HepG2 (cell line): Measurements from ENCODE around the gene ADGRD1. TPM values are rescaled to one million over a fixed set of nuclear protein-coding genes. Genes with fewer than 3 reads are reported as not detected.

Experiments
- AKAP8 ChIP-seq: sonication (generic); formaldehyde crosslinking; IDR thresholded peaks from 2 replicates; pipeline ENCODE4 v1.5.1; 2020; ENCODE audit warnings: mild to moderate bottlenecking, missing genetic modification reagents
- ASH2L ChIP-seq: fragments of 300-600, 200-600 bp; sonication (generic); IDR thresholded peaks from 2 replicates; pipeline ENCODE4 v1.7.0; 2017; ENCODE audit warnings: low read depth, mild to moderate bottlenecking, moderate library complexity, mixed read lengths, low read length; ENCODE audit not compliant: insufficient read length
- BRD4 ChIP-seq: sonication (generic); formaldehyde crosslinking; IDR thresholded peaks from 2 replicates; pipeline ENCODE4 v1.4.0; 2020; ENCODE audit warnings: missing genetic modification reagents
- CEBPB ChIP-seq: IDR thresholded peaks from 2 replicates; pipeline ENCODE4 v1.6.1; 2011; ENCODE audit warnings: low read depth, low read length, improper control_type of control experiment, borderline replicate concordance
- FOXK2 ChIP-seq: fragments of 450-650 bp; IDR thresholded peaks from 2 replicates; pipeline ENCODE4 v1.6.1; 2016
- GATAD2A ChIP-seq: IDR thresholded peaks from 2 replicates; pipeline ENCODE4 v1.6.1; 2016
- HOXA5 ChIP-seq: sonication (generic); formaldehyde crosslinking; IDR thresholded peaks from 2 replicates; pipeline ENCODE4 v1.4.0; 2020; ENCODE audit warnings: missing genetic modification reagents
- IRF2 ChIP-seq: IDR thresholded peaks from 2 replicates; pipeline ENCODE4 v1.6.1; 2018; ENCODE audit warnings: missing genetic modification reagents, missing compliant biosample characterization
- KLF9 ChIP-seq: IDR thresholded peaks from 2 replicates; pipeline ENCODE4 v1.6.1; 2016; ENCODE audit warnings: low read depth
- LCORL ChIP-seq, 2 experiments: fragments of 450-650 bp in 1 of 2; sonication (generic) in 1 of 2; formaldehyde crosslinking in 1 of 2; IDR thresholded peaks; 2 replicates each; pipeline versions ENCODE4 v1.5.0 to v1.6.1; 2017 to 2020; ENCODE audit warnings: antibody characterized with exemption in 1 of 2, missing genetic modification reagents in 1 of 2
- RELA ChIP-seq: sonication (generic); formaldehyde crosslinking; IDR thresholded peaks from 2 replicates; pipeline ENCODE4 v1.4.0; 2020; ENCODE audit warnings: missing genetic modification reagents
- RFXANK ChIP-seq: IDR thresholded peaks from 2 replicates; pipeline ENCODE4 v1.6.1; 2016
- SP2 ChIP-seq: sonication (generic); formaldehyde crosslinking; IDR thresholded peaks from 2 replicates; pipeline ENCODE4 v1.5.1; 2020; ENCODE audit warnings: mild to moderate bottlenecking, missing genetic modification reagents
- SP5 ChIP-seq: IDR thresholded peaks from 2 replicates; pipeline ENCODE4 v1.6.1; 2016; ENCODE audit warnings: low read depth, borderline replicate concordance
- STAG1 ChIP-seq: sonication (generic); formaldehyde crosslinking; IDR thresholded peaks from 2 replicates; pipeline ENCODE4 v1.4.0; 2020; ENCODE audit warnings: missing genetic modification reagents
- TP53 ChIP-seq: sonication (generic); formaldehyde crosslinking; conservative IDR thresholded peaks from 2 replicates; pipeline ENCODE4 v1.4.0; 2020; ENCODE audit warnings: missing genetic modification reagents
- ZBTB42 ChIP-seq: sonication (generic); formaldehyde crosslinking; IDR thresholded peaks from 2 replicates; pipeline ENCODE4 v1.5.0; 2020; ENCODE audit warnings: mild to moderate bottlenecking, missing genetic modification reagents
- ZMYM4 ChIP-seq: sonication (generic); formaldehyde crosslinking; IDR thresholded peaks from 2 replicates; pipeline ENCODE4 v1.8.1; 2023; ENCODE audit warnings: mild to moderate bottlenecking, missing genetic modification reagents
- ZNF224 ChIP-seq: sonication (generic); formaldehyde crosslinking; IDR thresholded peaks from 2 replicates; pipeline ENCODE4 v1.5.0; 2020; ENCODE audit warnings: mild to moderate bottlenecking, missing genetic modification reagents
- ZNF296 ChIP-seq: sonication (generic); formaldehyde crosslinking; conservative IDR thresholded peaks from 2 replicates; pipeline ENCODE4 v1.5.0; 2020; ENCODE audit warnings: mild to moderate bottlenecking, missing genetic modification reagents
- ZNF3 ChIP-seq: IDR thresholded peaks from 2 replicates; pipeline ENCODE4 v1.7.0; 2017; ENCODE audit warnings: inconsistent platforms
- ZNF383 ChIP-seq: sonication (generic); formaldehyde crosslinking; IDR thresholded peaks from 2 replicates; pipeline ENCODE4 v1.4.0; 2020; ENCODE audit warnings: missing genetic modification reagents, mild to moderate bottlenecking, borderline replicate concordance
- ZNF530 ChIP-seq: sonication (generic); formaldehyde crosslinking; IDR thresholded peaks from 2 replicates; pipeline ENCODE4 v1.5.0; 2020; ENCODE audit warnings: low read depth, mild to moderate bottlenecking, missing genetic modification reagents
- ZNF570 ChIP-seq: sonication (generic); formaldehyde crosslinking; IDR thresholded peaks from 2 replicates; pipeline ENCODE4 v1.4.0; 2020; ENCODE audit warnings: mild to moderate bottlenecking, missing genetic modification reagents, borderline replicate concordance
- ZNF644 ChIP-seq: IDR thresholded peaks from 2 replicates; pipeline ENCODE4 v1.6.1; 2016; ENCODE audit warnings: low read depth
- ZNF746 ChIP-seq: sonication (generic); formaldehyde crosslinking; IDR thresholded peaks from 2 replicates; pipeline ENCODE4 v1.8.0; 2022; ENCODE audit warnings: mild to moderate bottlenecking, missing genetic modification reagents
- polyA plus RNA-seq, 8 experiments: library from polyadenylated mRNA; depleted of rRNA in 3 of 8; stranded (reverse) in 7 of 8; unstranded in 1 of 8; fragments of >200 nt; fragmentation: Illumina TruSeq in 4 of 8; extraction: Trizol in 4 of 8; gene quantifications; 2 replicates each; pipeline versions ENCODE4 v1.2.1 to v1.2.3, GENCODE V29; 2011 to 2016; ENCODE audit warnings: low read depth in 4 of 8, missing spikeins in 1 of 8, mixed read lengths in 1 of 8; ENCODE audit not compliant: insufficient read depth in 1 of 8
- total RNA-seq, 5 experiments: library from RNA; depleted of rRNA; stranded (reverse); fragments of >200 nt; fragmentation: Illumina TruSeq; extraction: Trizol; gene quantifications; 2 replicates each; pipeline ENCODE4 v1.2.3, GENCODE V29; 2016; ENCODE audit warnings: low read depth in 1 of 5
- TF ChIP-seq, protein P1 (sequence below): sonication (generic); formaldehyde crosslinking; IDR thresholded peaks from 2 replicates; pipeline ENCODE4 v1.4.0; 2020; ENCODE audit warnings: missing genetic modification reagents
- TF ChIP-seq, protein P2 (sequence below): sonication (generic); formaldehyde crosslinking; IDR thresholded peaks from 2 replicates; pipeline ENCODE4 v1.8.0; 2022; ENCODE audit warnings: mild to moderate bottlenecking, missing genetic modification reagents
- TF ChIP-seq, protein P3 (sequence below): IDR thresholded peaks from 2 replicates; pipeline ENCODE4 v1.6.1; 2016

ADGRD1 gene
- total and polyA plus RNA-seq, 2 of the 13 experiments (the other 11 are each of a cell fraction or from before 2014, with no cell fraction given) = 0.46 to 12.4 TPM

DNA sequence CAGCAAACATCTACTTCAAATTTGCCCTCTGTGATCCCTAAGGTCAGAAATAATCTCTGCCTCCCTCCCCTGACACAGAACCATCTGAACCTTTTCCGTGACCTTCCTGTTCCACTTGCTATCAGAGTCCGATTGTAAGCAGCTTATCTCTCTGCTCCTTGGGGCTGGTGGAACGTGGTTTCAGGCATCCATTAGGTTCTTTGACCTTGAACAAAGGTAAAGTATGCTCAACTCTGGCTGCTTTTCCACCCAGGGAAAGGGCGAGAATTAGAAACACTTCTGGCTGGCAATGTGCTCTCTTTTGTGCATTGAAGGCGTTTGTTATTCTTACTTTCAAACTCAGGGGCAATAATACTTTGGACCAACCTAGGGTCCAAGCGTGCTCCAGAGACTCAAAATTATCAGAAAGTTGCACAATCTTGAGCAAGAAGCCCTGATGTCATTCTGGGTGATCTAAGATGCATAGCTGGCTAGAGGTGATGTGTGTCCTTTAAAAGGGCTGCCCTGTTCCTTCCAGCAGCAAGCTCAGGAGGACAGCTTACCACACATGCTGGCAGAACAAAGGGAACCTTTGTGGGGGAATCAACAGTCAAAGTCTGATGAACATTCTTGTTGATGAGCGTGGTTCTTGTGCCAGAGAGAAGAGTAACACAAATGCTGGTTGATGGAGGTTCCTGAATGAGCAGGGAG, 29.8 kb downstream of the ADGRD1 start (continued):
- 0 out of 2 replicates have a peak, but pooled peaks have one; percentile 31 for TF ChIP-seq ZNF746
- no peak for TF ChIP-seq ZNF3 (CRISPR knock-in tag)
- peak; percentile 22; the same call in 1 of the 2 replicates for TF ChIP-seq ZNF644 (CRISPR knock-in tag)
- TF ChIP-seq ZMYM4 (CRISPR knock-in tag) = peak; percentile 73; the same call in 1 of the 2 replicates
- TF ChIP-seq ZNF570 (CRISPR knock-in tag) = no peak
- no peak for TF ChIP-seq TP53 (CRISPR knock-in tag)
- no peak for TF ChIP-seq AKAP8 (CRISPR knock-in tag)
- 0 out of 2 replicates have a peak, but pooled peaks have one; percentile 24 for TF ChIP-seq BRD4 (CRISPR knock-in tag)
- peak; percentile 76 for TF ChIP-seq GATAD2A (CRISPR knock-in tag)
- TF ChIP-seq ZNF224 = no peak
- TF ChIP-seq ZNF383 (CRISPR knock-in tag) = no peak
- no peak for TF ChIP-seq HOXA5 (CRISPR knock-in tag)
- no peak for TF ChIP-seq KLF9
- no peak for TF ChIP-seq RFXANK (CRISPR knock-in tag)
- TF ChIP-seq, protein P1, sequence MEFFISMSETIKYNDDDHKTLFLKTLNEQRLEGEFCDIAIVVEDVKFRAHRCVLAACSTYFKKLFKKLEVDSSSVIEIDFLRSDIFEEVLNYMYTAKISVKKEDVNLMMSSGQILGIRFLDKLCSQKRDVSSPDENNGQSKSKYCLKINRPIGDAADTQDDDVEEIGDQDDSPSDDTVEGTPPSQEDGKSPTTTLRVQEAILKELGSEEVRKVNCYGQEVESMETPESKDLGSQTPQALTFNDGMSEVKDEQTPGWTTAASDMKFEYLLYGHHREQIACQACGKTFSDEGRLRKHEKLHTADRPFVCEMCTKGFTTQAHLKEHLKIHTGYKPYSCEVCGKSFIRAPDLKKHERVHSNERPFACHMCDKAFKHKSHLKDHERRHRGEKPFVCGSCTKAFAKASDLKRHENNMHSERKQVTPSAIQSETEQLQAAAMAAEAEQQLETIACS = no peak
- TF ChIP-seq, protein P2, sequence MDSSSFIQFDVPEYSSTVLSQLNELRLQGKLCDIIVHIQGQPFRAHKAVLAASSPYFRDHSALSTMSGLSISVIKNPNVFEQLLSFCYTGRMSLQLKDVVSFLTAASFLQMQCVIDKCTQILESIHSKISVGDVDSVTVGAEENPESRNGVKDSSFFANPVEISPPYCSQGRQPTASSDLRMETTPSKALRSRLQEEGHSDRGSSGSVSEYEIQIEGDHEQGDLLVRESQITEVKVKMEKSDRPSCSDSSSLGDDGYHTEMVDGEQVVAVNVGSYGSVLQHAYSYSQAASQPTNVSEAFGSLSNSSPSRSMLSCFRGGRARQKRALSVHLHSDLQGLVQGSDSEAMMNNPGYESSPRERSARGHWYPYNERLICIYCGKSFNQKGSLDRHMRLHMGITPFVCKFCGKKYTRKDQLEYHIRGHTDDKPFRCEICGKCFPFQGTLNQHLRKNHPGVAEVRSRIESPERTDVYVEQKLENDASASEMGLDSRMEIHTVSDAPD = peak; percentile 78; the same call in 1 of the 2 replicates
- no peak for TF ChIP-seq RELA (CRISPR knock-in tag)
- no peak for TF ChIP-seq STAG1 (CRISPR knock-in tag)
- TF ChIP-seq LCORL (IDR thresholded peaks at IDR 0.05) = no peak
- TF ChIP-seq LCORL (CRISPR knock-in tag; IDR thresholded peaks at IDR 0.05) = peak; percentile 76
- TF ChIP-seq ZNF296 (CRISPR knock-in tag) = no peak
- TF ChIP-seq FOXK2 = no peak
- no peak for TF ChIP-seq ZBTB42 (CRISPR knock-in tag)
- TF ChIP-seq SP2 (CRISPR knock-in tag) = no peak
- TF ChIP-seq CEBPB = peak; percentile 95
- peak; percentile 54; the same call in 1 of the 2 replicates for TF ChIP-seq IRF2 (CRISPR knock-in tag)
- peak; percentile 85 for TF ChIP-seq ASH2L
- TF ChIP-seq, protein P3, sequence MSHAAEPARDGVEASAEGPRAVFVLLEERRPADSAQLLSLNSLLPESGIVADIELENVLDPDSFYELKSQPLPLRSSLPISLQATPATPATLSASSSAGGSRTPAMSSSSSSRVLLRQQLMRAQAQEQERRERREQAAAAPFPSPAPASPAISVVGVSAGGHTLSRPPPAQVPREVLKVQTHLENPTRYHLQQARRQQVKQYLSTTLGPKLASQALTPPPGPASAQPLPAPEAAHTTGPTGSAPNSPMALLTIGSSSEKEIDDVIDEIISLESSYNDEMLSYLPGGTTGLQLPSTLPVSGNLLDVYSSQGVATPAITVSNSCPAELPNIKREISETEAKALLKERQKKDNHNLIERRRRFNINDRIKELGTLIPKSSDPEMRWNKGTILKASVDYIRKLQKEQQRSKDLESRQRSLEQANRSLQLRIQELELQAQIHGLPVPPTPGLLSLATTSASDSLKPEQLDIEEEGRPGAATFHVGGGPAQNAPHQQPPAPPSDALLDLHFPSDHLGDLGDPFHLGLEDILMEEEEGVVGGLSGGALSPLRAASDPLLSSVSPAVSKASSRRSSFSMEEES (CRISPR knock-in tag) = no peak
- no peak for TF ChIP-seq ZNF530
- TF ChIP-seq SP5 (CRISPR knock-in tag) = no peak; the same call in 1 of the 2 replicates
